GM23338 (cell line): Measurements from ENCODE around the gene NEK6. TPM values are rescaled to one million over a fixed set of nuclear protein-coding genes. Genes with fewer than 3 reads are reported as not detected.

ENCODE experiments used
- ATAC-seq: fragments of 200-7000 bp; cut with Tn5 transposase; 3 replicates; pipeline ENCODE4 v1.9.1; 2020
- DNase-seq: peaks from one replicate; pipeline ENCODE4 v3.0.0-alpha.2; 2015; ENCODE audit warnings: low spot score
- H2AFZ ChIP-seq: fragments of 200-600 bp; sonication (generic); 2 replicates; pipeline ENCODE4 v1.8.0; 2016; ENCODE audit warnings: antibody characterized with exemption, mild to moderate bottlenecking, moderate library complexity
- H3F3A ChIP-seq: fragments of 200-600 bp; sonication (generic); replicated peaks from 2 replicates; pipeline ENCODE4 v1.8.0; 2017; ENCODE audit warnings: antibody characterized with exemption, mixed run types, low read depth
- H3K27ac ChIP-seq: fragments of 200-600 bp; sonication (generic); 2 replicates; pipeline ENCODE4 v1.6.1; 2016; ENCODE audit warnings: low read depth
- H3K27me3 ChIP-seq: fragments of 200-600 bp; sonication (generic); 2 replicates; pipeline ENCODE4 v1.8.0; 2016; ENCODE audit warnings: mild to moderate bottlenecking, mixed run types, moderate library complexity; ENCODE audit not compliant: insufficient read depth
- H3K36me3 ChIP-seq: fragments of 200-600 bp; sonication (generic); 2 replicates; pipeline ENCODE4 v1.8.0; 2016; ENCODE audit warnings: mild to moderate bottlenecking; ENCODE audit not compliant: insufficient read depth
- H3K4me1 ChIP-seq: fragments of 200-600 bp; sonication (generic); 2 replicates; pipeline ENCODE4 v1.8.0; 2016; ENCODE audit warnings: mild to moderate bottlenecking, moderate library complexity; ENCODE audit not compliant: insufficient read depth
- H3K4me2 ChIP-seq: fragments of 200-600 bp; sonication (generic); 2 replicates; pipeline ENCODE4 v1.7.1; 2017; ENCODE audit warnings: mixed run types
- H3K4me3 ChIP-seq: fragments of 200-600 bp; sonication (generic); 2 replicates; pipeline ENCODE4 v1.6.1; 2016; ENCODE audit warnings: mixed run types
- H3K79me2 ChIP-seq: fragments of 200-600 bp; sonication (generic); replicated peaks from 2 replicates; pipeline ENCODE4 v1.8.0; 2017; ENCODE audit warnings: mild to moderate bottlenecking; ENCODE audit not compliant: insufficient read depth
- H3K9me2 ChIP-seq: fragments of 200-600 bp; sonication (generic); 2 replicates; pipeline ENCODE4 v1.8.0; 2017; ENCODE audit not compliant: insufficient read depth
- H4K20me1 ChIP-seq: fragments of 200-600 bp; sonication (generic); replicated peaks from 2 replicates; pipeline ENCODE4 v1.8.0; 2017; ENCODE audit warnings: mild to moderate bottlenecking; ENCODE audit not compliant: insufficient read depth
- H3K27ac Mint-ChIP-seq: 2 replicates; pipeline ENCODE4 v1.8.0; 2020; ENCODE audit warnings: inconsistent platforms, mild to moderate bottlenecking, moderate library complexity, mixed read lengths
- H3K27me3 Mint-ChIP-seq: 3 replicates; pipeline ENCODE4 v1.8.0; 2022; ENCODE audit warnings: low read depth, mild to moderate bottlenecking, moderate library complexity, mixed read lengths, inconsistent platforms; ENCODE audit not compliant: insufficient read depth, poor library complexity
- H3K36me3 Mint-ChIP-seq: 3 replicates; pipeline ENCODE4 v1.8.0; 2021; ENCODE audit warnings: low read depth, mild to moderate bottlenecking, inconsistent platforms, moderate library complexity, mixed read lengths
- H3K4me1 Mint-ChIP-seq: 3 replicates; pipeline ENCODE4 v1.8.0; 2020; ENCODE audit warnings: mild to moderate bottlenecking, inconsistent platforms, mixed read lengths
- H3K4me3 Mint-ChIP-seq: 3 replicates; pipeline ENCODE4 v1.8.0; 2021; ENCODE audit warnings: moderate library complexity, mild to moderate bottlenecking, inconsistent platforms, mixed read lengths
- H3K9me3 Mint-ChIP-seq: 3 replicates; pipeline ENCODE4 v1.8.0; 2020; ENCODE audit warnings: moderate library complexity, mild to moderate bottlenecking, inconsistent platforms, mixed read lengths
- CREB1 ChIP-seq: fragments of 250-450 bp; sonication (Bioruptor Pico); IDR thresholded peaks from 2 replicates; pipeline ENCODE4 v1.5.0; 2020; ENCODE audit warnings: low read depth, mild to moderate bottlenecking, moderate library complexity
- EZH2 ChIP-seq: fragments of 200-600 bp; sonication (generic); IDR thresholded peaks from one replicate; pipeline ENCODE4 v1.8.0; 2017; ENCODE audit warnings: antibody characterized with exemption, mild to moderate bottlenecking, low read depth; ENCODE audit not compliant: unreplicated experiment
- EZH2phosphoT487 ChIP-seq: fragments of 200-600 bp; sonication (generic); IDR thresholded peaks from one replicate; pipeline ENCODE4 v1.8.1; 2018; ENCODE audit warnings: antibody characterized with exemption; ENCODE audit not compliant: unreplicated experiment
- JUNB ChIP-seq: IDR thresholded peaks from one replicate; pipeline ENCODE4 v1.6.1; 2016; ENCODE audit warnings: antibody characterized with exemption; ENCODE audit not compliant: unreplicated experiment
- NANOG ChIP-seq: IDR thresholded peaks from 2 replicates; pipeline ENCODE4 v1.6.1; 2016; ENCODE audit warnings: antibody characterized with exemption, borderline replicate concordance
- POLR2AphosphoS5 ChIP-seq: IDR thresholded peaks from 2 replicates; pipeline ENCODE4 v1.6.1; 2016; ENCODE audit warnings: antibody characterized with exemption, low read depth
- STAT1 ChIP-seq: IDR thresholded peaks from one replicate; pipeline ENCODE4 v1.6.1; 2016; ENCODE audit warnings: antibody characterized with exemption; ENCODE audit not compliant: unreplicated experiment
- ZNF331 ChIP-seq: fragments of 250-450 bp; sonication (Bioruptor Pico); IDR thresholded peaks from 2 replicates; pipeline ENCODE4 v1.5.0; 2020; ENCODE audit warnings: low read depth, mild to moderate bottlenecking, moderate library complexity
- polyA plus RNA-seq: library from polyadenylated mRNA; unstranded; fragments of >200 nt; fragmentation: Nextera tagmentation; extraction: Ambion mirVana; gene quantifications from 2 replicates; pipeline ENCODE4 v1.2.1, GENCODE V29; 2016
- total RNA-seq: library from RNA; depleted of rRNA; stranded (reverse); fragments of >200 nt; shearing (Covaris generic); gene quantifications from 2 replicates; pipeline ENCODE4 v1.2.3, GENCODE V29; 2014
- TF ChIP-seq, protein P1 (sequence below), 2 experiments: fragments of 200-600 bp in 1 of 2; sonication (generic) in 1 of 2; conservative IDR thresholded peaks; 2 replicates each; pipeline versions ENCODE4 v1.5.1 to v1.6.1; 2016 to 2017; ENCODE audit warnings: antibody characterized with exemption in 2 of 2, low read depth in 2 of 2, mild to moderate bottlenecking in 2 of 2, moderate library complexity in 1 of 2
- TF ChIP-seq, protein P2 (sequence below): fragments of 250-450 bp; sonication (Bioruptor Pico); IDR thresholded peaks from 2 replicates; pipeline ENCODE4 v1.5.0; 2020; ENCODE audit warnings: mild to moderate bottlenecking, moderate library complexity

The NEK6 gene
- total and polyA plus RNA-seq, 2 experiments from 2014 or later: 8.1 to 11.2 TPM

DNA sequence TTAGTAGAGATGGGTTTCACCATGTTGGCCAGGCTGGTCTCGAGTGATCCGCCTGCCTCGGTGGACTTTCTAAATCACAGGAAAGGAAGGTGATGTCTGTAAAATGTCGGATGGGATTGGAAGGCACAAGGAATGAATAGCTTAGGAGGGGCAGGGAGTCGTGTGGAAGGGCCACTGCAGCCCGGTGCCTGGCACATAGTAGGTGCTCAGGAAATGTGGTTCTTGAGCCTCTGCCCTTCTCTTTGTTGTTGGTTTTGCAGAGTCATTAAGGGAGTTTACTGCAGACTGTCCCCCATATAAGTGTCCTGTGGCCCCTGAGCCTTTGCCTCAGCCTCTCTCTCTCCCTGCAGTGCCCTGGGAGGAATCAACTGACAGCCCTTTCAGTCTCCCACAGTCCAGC lies 11.8 kb downstream of the NEK6 start:
- H3K9me3 Mint-ChIP-seq: no peaks in the 10 kb centered on the region
- peaks cover 9% of the 10 kb centered on the region; the same call in 1 of the 2 replicates for H3K79me2 ChIP-seq
- no peak for DNase-seq
- no peak overlapping the region for H3K27ac ChIP-seq
- H3K27me3 Mint-ChIP-seq: peaks cover 6% of the 10 kb centered on the region
- no peak overlapping the region for H3K4me2 ChIP-seq
- H3K4me1 Mint-ChIP-seq: peaks cover 13% of the 10 kb centered on the region
- H3K4me3 ChIP-seq: no peak overlapping the region
- TF ChIP-seq ZNF331 (CRISPR knock-in tag) (no peak), JUNB (no peak), STAT1 (no peak)
- TF ChIP-seq, protein P1, sequence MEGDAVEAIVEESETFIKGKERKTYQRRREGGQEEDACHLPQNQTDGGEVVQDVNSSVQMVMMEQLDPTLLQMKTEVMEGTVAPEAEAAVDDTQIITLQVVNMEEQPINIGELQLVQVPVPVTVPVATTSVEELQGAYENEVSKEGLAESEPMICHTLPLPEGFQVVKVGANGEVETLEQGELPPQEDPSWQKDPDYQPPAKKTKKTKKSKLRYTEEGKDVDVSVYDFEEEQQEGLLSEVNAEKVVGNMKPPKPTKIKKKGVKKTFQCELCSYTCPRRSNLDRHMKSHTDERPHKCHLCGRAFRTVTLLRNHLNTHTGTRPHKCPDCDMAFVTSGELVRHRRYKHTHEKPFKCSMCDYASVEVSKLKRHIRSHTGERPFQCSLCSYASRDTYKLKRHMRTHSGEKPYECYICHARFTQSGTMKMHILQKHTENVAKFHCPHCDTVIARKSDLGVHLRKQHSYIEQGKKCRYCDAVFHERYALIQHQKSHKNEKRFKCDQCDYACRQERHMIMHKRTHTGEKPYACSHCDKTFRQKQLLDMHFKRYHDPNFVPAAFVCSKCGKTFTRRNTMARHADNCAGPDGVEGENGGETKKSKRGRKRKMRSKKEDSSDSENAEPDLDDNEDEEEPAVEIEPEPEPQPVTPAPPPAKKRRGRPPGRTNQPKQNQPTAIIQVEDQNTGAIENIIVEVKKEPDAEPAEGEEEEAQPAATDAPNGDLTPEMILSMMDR (conservative IDR thresholded peaks at IDR 0.05; ENCODE audit: low read depth in 2 of 2): no peak
- H3K27me3 ChIP-seq: no peaks in the 10 kb centered on the region
- no peak for ATAC-seq
- H2AFZ ChIP-seq: no peak overlapping the region
- no peaks in the 10 kb centered on the region for H3K4me1 ChIP-seq
- peaks cover 5% of the 10 kb centered on the region; the same call in 1 of the 2 replicates for H4K20me1 ChIP-seq
- no peaks in the 10 kb centered on the region for H3K36me3 Mint-ChIP-seq
- H3K27ac Mint-ChIP-seq: peak overlapping the region; percentile 68
- H3K9me2 ChIP-seq: no peaks in the 10 kb centered on the region
- H3F3A ChIP-seq: no peaks in the 10 kb centered on the region
- no peak overlapping the region; the same call in 2 of the 3 replicates for H3K4me3 Mint-ChIP-seq
- no peaks in the 10 kb centered on the region for H3K36me3 ChIP-seq

DNA sequence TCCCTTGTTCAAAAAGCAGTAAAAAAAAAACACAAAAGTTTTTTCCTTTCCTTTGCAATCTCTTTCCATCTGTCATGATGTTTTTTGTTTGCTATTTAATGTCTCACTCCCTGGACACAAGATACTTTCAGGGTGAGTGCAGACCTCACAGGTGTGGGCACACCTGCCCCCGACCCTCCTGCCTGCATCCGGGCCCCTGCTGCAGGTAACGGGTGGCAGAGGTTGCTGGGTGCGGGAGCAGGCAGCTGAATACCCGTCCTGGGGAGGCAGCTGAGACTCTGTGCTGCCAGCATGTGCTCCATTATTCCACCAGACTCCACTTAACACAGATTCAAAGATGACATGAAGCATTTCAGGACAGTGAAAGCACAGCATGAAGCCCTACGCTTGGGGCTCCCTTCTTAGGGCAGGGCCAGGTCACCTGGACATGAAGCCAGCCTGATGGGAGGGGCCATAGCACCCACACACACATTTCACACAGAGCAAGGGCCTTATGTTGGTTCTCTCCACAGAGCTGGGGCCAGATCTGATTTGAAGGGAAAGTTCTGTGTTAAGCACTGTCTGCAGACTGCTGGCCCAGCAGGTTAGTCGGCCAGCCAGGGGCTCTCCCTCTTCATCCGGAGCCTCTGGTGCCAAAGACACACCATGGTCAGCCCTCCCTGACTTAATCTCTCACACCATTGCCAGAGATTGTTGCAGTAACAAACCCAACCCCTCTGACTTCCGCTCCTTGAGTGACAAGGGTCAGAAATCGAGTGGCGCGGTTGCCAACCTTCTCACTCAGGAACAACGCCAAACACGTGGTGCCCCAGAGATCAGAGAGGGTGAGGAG lies 13.0 kb downstream of the NEK6 start:
- H3K27me3 Mint-ChIP-seq: peaks cover 2% of the 10 kb centered on the region
- Histone ChIP-seq H4K20me1 (peaks cover 5% of the 10 kb centered on the region; the same call in 1 of the 2 replicates), H3K4me2 (no peak overlapping the region), H3K36me3 (no peaks in the 10 kb centered on the region), H3K27me3 (no peaks in the 10 kb centered on the region), H3K4me1 (no peaks in the 10 kb centered on the region), H2AFZ (no peak overlapping the region), H3K9me2 (no peaks in the 10 kb centered on the region), H3F3A (no peaks in the 10 kb centered on the region), H3K27ac (no peak overlapping the region), H3K4me3 (no peak overlapping the region), H3K79me2 (peaks cover 6% of the 10 kb centered on the region; the same call in 1 of the 2 replicates)
- peaks cover 11% of the 10 kb centered on the region for H3K4me1 Mint-ChIP-seq
- no peak overlapping the region for H3K4me3 Mint-ChIP-seq
- peak overlapping the region; percentile 65; the same call in 1 of the 2 replicates for H3K27ac Mint-ChIP-seq
- no peaks in the 10 kb centered on the region for H3K36me3 Mint-ChIP-seq
- DNase-seq (no peak), ATAC-seq (peak; percentile 11; the same call in 1 of the 3 replicates)
- no peaks in the 10 kb centered on the region for H3K9me3 Mint-ChIP-seq
- TF ChIP-seq EZH2: no peak
- TF ChIP-seq EZH2phosphoT487: no peak
- no peak for TF ChIP-seq NANOG
- TF ChIP-seq, protein P2, sequence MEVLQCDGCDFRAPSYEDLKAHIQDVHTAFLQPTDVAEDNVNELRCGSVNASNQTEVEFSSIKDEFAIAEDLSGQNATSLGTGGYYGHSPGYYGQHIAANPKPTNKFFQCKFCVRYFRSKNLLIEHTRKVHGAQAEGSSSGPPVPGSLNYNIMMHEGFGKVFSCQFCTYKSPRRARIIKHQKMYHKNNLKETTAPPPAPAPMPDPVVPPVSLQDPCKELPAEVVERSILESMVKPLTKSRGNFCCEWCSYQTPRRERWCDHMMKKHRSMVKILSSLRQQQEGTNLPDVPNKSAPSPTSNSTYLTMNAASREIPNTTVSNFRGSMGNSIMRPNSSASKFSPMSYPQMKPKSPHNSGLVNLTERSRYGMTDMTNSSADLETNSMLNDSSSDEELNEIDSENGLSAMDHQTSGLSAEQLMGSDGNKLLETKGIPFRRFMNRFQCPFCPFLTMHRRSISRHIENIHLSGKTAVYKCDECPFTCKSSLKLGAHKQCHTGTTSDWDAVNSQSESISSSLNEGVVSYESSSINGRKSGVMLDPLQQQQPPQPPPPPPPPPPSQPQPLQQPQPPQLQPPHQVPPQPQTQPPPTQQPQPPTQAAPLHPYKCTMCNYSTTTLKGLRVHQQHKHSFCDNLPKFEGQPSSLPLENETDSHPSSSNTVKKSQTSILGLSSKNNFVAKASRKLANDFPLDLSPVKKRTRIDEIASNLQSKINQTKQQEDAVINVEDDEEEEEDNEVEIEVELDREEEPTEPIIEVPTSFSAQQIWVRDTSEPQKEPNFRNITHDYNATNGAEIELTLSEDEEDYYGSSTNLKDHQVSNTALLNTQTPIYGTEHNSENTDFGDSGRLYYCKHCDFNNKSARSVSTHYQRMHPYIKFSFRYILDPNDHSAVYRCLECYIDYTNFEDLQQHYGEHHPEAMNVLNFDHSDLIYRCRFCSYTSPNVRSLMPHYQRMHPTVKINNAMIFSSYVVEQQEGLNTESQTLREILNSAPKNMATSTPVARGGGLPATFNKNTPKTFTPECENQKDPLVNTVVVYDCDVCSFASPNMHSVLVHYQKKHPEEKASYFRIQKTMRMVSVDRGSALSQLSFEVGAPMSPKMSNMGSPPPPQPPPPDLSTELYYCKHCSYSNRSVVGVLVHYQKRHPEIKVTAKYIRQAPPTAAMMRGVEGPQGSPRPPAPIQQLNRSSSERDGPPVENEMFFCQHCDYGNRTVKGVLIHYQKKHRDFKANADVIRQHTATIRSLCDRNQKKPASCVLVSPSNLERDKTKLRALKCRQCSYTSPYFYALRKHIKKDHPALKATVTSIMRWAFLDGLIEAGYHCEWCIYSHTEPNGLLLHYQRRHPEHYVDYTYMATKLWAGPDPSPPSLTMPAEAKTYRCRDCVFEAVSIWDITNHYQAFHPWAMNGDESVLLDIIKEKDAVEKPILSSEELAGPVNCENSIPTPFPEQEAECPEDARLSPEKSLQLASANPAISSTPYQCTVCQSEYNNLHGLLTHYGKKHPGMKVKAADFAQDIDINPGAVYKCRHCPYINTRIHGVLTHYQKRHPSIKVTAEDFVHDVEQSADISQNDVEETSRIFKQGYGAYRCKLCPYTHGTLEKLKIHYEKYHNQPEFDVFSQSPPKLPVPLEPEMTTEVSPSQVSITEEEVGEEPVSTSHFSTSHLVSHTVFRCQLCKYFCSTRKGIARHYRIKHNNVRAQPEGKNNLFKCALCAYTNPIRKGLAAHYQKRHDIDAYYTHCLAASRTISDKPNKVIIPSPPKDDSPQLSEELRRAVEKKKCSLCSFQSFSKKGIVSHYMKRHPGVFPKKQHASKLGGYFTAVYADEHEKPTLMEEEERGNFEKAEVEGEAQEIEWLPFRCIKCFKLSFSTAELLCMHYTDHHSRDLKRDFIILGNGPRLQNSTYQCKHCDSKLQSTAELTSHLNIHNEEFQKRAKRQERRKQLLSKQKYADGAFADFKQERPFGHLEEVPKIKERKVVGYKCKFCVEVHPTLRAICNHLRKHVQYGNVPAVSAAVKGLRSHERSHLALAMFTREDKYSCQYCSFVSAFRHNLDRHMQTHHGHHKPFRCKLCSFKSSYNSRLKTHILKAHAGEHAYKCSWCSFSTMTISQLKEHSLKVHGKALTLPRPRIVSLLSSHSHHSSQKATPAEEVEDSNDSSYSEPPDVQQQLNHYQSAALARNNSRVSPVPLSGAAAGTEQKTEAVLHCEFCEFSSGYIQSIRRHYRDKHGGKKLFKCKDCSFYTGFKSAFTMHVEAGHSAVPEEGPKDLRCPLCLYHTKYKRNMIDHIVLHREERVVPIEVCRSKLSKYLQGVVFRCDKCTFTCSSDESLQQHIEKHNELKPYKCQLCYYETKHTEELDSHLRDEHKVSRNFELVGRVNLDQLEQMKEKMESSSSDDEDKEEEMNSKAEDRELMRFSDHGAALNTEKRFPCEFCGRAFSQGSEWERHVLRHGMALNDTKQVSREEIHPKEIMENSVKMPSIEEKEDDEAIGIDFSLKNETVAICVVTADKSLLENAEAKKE (CRISPR knock-in tag): no peak
- no peak for TF ChIP-seq POLR2AphosphoS5
- TF ChIP-seq STAT1: no peak
- TF ChIP-seq CREB1 (CRISPR knock-in tag): no peak
- TF ChIP-seq, protein P1 (conservative IDR thresholded peaks at IDR 0.05; ENCODE audit: low read depth in 2 of 2): no peak
